ENCODE measurements around the gene AGBL4.

AGBL4 gene

GRCh38 chr1:49435291-49435690 lies 588.5 kb downstream of the AGBL4 start:
- Histone ChIP-seq H3K9me3 (no peaks in the 10 kb centered on the region), H3K27me3 (no peaks in the 10 kb centered on the region), H3K27ac (no peak overlapping the region), H3K36me3 (no peaks in the 10 kb centered on the region), H3K4me3 (ENCODE audit: low read depth in 1 of 2, low read length in 1 of 2) (no peak overlapping the region), H3K4me1 (ENCODE audit: control insufficient read depth in 1 of 2, insufficient read depth in 1 of 2, low read depth in 1 of 2, low read length in 1 of 2) (no peaks in the 10 kb centered on the region)
- no peak for TF ChIP-seq CTCF (IDR thresholded peaks at IDR 0.05)

- H3K9me3 ChIP-seq, result no peaks in the 10 kb centered on the region
- no peaks in the 10 kb centered on the region for H3K27me3 ChIP-seq
- no peaks in the 10 kb centered on the region for H3K36me3 ChIP-seq
- no peaks in the 10 kb centered on the region for H3K4me1 ChIP-seq (ENCODE audit: control insufficient read depth in 1 of 2, insufficient read depth in 1 of 2, low read depth in 1 of 2, low read length in 1 of 2)
- no peak for TF ChIP-seq CTCF (IDR thresholded peaks at IDR 0.05)
- no peak overlapping the region for H3K4me3 ChIP-seq (ENCODE audit: low read depth in 1 of 2, low read length in 1 of 2)
- H3K27ac ChIP-seq, result no peak overlapping the region
Observed at GRCh38 chr1:49424782-49425181, 599.0 kb downstream of the AGBL4 start.

- Histone ChIP-seq H3K27ac (no peak overlapping the region), H3K27me3 (no peaks in the 10 kb centered on the region), H3K36me3 (no peaks in the 10 kb centered on the region), H3K9me3 (no peaks in the 10 kb centered on the region), H3K4me1 (ENCODE audit: control insufficient read depth in 1 of 2, insufficient read depth in 1 of 2, low read depth in 1 of 2, low read length in 1 of 2) (no peaks in the 10 kb centered on the region), H3K4me3 (ENCODE audit: low read depth in 1 of 2, low read length in 1 of 2) (no peak overlapping the region)
- no peak for TF ChIP-seq CTCF (IDR thresholded peaks at IDR 0.05)
Observed at GRCh38 chr1:49416758-49417157, 607.0 kb downstream of the AGBL4 start.

GRCh38 chr1:49408346-49408745 lies 615.4 kb downstream of the AGBL4 start:
- no peak overlapping the region for H3K4me3 ChIP-seq (ENCODE audit: low read depth in 1 of 2, low read length in 1 of 2)

GRCh38 chr1:49397086-49397485 lies 626.7 kb downstream of the AGBL4 start:
- H3K27me3 ChIP-seq, result no peaks in the 10 kb centered on the region
- no peak overlapping the region for H3K4me3 ChIP-seq (ENCODE audit: low read depth in 1 of 2, low read length in 1 of 2)
- no peaks in the 10 kb centered on the region for H3K36me3 ChIP-seq
- no peak overlapping the region for H3K27ac ChIP-seq
- H3K4me1 ChIP-seq (ENCODE audit: control insufficient read depth in 1 of 2, insufficient read depth in 1 of 2, low read depth in 1 of 2, low read length in 1 of 2), result no peaks in the 10 kb centered on the region
- no peaks in the 10 kb centered on the region for H3K9me3 ChIP-seq
- no peak for TF ChIP-seq CTCF (IDR thresholded peaks at IDR 0.05)

More at GRCh38 chr1:49408346-49408745, 615.4 kb downstream of the AGBL4 start:
- Histone ChIP-seq H3K27me3 (no peaks in the 10 kb centered on the region), H3K4me1 (ENCODE audit: control insufficient read depth in 1 of 2, insufficient read depth in 1 of 2, low read depth in 1 of 2, low read length in 1 of 2) (no peaks in the 10 kb centered on the region), H3K27ac (no peak overlapping the region), H3K9me3 (no peaks in the 10 kb centered on the region), H3K36me3 (no peaks in the 10 kb centered on the region)
- no peak for TF ChIP-seq CTCF (IDR thresholded peaks at IDR 0.05)

- Histone ChIP-seq H3K4me3 (ENCODE audit: low read depth in 1 of 2, low read length in 1 of 2) (no peak overlapping the region), H3K4me1 (ENCODE audit: control insufficient read depth in 1 of 2, insufficient read depth in 1 of 2, low read depth in 1 of 2, low read length in 1 of 2) (no peaks in the 10 kb centered on the region), H3K36me3 (no peaks in the 10 kb centered on the region), H3K27me3 (no peaks in the 10 kb centered on the region), H3K27ac (no peak overlapping the region), H3K9me3 (no peaks in the 10 kb centered on the region)
- TF ChIP-seq CTCF (IDR thresholded peaks at IDR 0.05), result no peak
Observed at GRCh38 chr1:49394200-49394599, 629.6 kb downstream of the AGBL4 start.

All from neutrophil (primary cell).